DOHH2 (cell line): Measurements from ENCODE around the gene S100A8.

ENCODE experiments used
- H3F3A ChIP-seq: fragments of 200-600 bp; sonication (generic), shearing (Covaris generic); 2 replicates; pipeline ENCODE4 v1.6.0; 2016; ENCODE audit warnings: antibody characterized with exemption, mild to moderate bottlenecking; ENCODE audit not compliant: control insufficient read depth, insufficient read depth
- H3K27ac ChIP-seq: fragments of 200-600 bp; sonication (generic); 2 replicates; pipeline ENCODE4 v1.5.1; 2014; ENCODE audit warnings: low read depth, mild to moderate bottlenecking, low read length, moderate library complexity
- H3K27me3 ChIP-seq: fragments of 200-600 bp; sonication (generic); 2 replicates; pipeline ENCODE4 v1.6.1; 2014; ENCODE audit warnings: mild to moderate bottlenecking, low read length, mixed read lengths; ENCODE audit not compliant: control insufficient read depth
- H3K36me3 ChIP-seq: fragments of 200-600 bp; sonication (generic); 2 replicates; pipeline ENCODE4 v1.6.1; 2014; ENCODE audit warnings: mild to moderate bottlenecking, low read length, moderate library complexity, mixed read lengths; ENCODE audit not compliant: control insufficient read depth
- H3K4me1 ChIP-seq: fragments of 200-600 bp; sonication (generic); 2 replicates; pipeline ENCODE4 v1.6.1; 2014; ENCODE audit warnings: mild to moderate bottlenecking, low read length, mixed read lengths; ENCODE audit not compliant: control insufficient read depth
- H3K4me2 ChIP-seq: fragments of 200-600 bp; sonication (generic); 2 replicates; pipeline ENCODE4 v1.6.0; 2014; ENCODE audit warnings: mild to moderate bottlenecking, low read length, moderate library complexity
- H3K4me3 ChIP-seq: fragments of 200-600 bp; sonication (generic); 2 replicates; pipeline ENCODE4 v1.5.1; 2014; ENCODE audit warnings: mild to moderate bottlenecking, low read length, mixed read lengths
- H3K79me2 ChIP-seq: fragments of 200-600 bp; sonication (generic); 2 replicates; pipeline ENCODE4 v1.6.1; 2014; ENCODE audit warnings: mild to moderate bottlenecking, low read length, mixed read lengths; ENCODE audit not compliant: control insufficient read depth
- H3K9me2 ChIP-seq: fragments of 200-600 bp; sonication (generic); replicated peaks from 2 replicates; pipeline ENCODE4 v1.6.1; 2014; ENCODE audit warnings: mild to moderate bottlenecking, low read length, mixed read lengths; ENCODE audit not compliant: control insufficient read depth
- H3K9me3 ChIP-seq: fragments of 200-600 bp; sonication (generic); 2 replicates; pipeline ENCODE4 v1.6.1; 2014; ENCODE audit warnings: antibody characterized with exemption, low read length, mixed read lengths; ENCODE audit not compliant: control insufficient read depth, insufficient read depth
- H4K20me1 ChIP-seq: fragments of 200-600 bp; sonication (generic); 2 replicates; pipeline ENCODE4 v1.6.0; 2014; ENCODE audit warnings: low read depth, mild to moderate bottlenecking, antibody characterized with exemption, low read length, moderate library complexity; ENCODE audit not compliant: control insufficient read depth, insufficient read depth
- CTCF ChIP-seq: fragments of 200-600 bp; sonication (generic); IDR thresholded peaks from one replicate; pipeline ENCODE4 v1.5.1; 2014; ENCODE audit warnings: antibody characterized with exemption, mild to moderate bottlenecking, low read depth, low read length; ENCODE audit not compliant: poor library complexity, severe bottlenecking
- EZH2phosphoT487 ChIP-seq: fragments of 200-600 bp; sonication (generic); IDR thresholded peaks from 2 replicates; pipeline ENCODE4 v1.6.1; 2017; ENCODE audit warnings: borderline replicate concordance, mild to moderate bottlenecking, antibody characterized with exemption, low read length, moderate library complexity, mixed read lengths

Gene S100A8

GRCh38 chr1:153430166-153430553, 39.3 kb upstream of the S100A8 start:
- Histone ChIP-seq H4K20me1 (no peaks in the 10 kb centered on the region), H3K4me1 (no peaks in the 10 kb centered on the region), H3K9me2 (no peaks in the 10 kb centered on the region), H3K4me3 (no peak overlapping the region), H3K36me3 (no peaks in the 10 kb centered on the region), H3F3A (no peaks in the 10 kb centered on the region), H3K9me3 (no peaks in the 10 kb centered on the region), H3K79me2 (no peaks in the 10 kb centered on the region), H3K4me2 (no peak overlapping the region), H3K27me3 (no peaks in the 10 kb centered on the region; the same call in 1 of the 2 replicates), H3K27ac (no peak overlapping the region)
- TF ChIP-seq CTCF (no peak), EZH2phosphoT487 (no peak)

- Histone ChIP-seq H3K9me2 (no peaks in the 10 kb centered on the region), H3K4me2 (no peak overlapping the region), H3K4me3 (no peak overlapping the region), H3K79me2 (no peaks in the 10 kb centered on the region), H3F3A (no peaks in the 10 kb centered on the region), H3K27me3 (no peaks in the 10 kb centered on the region; the same call in 1 of the 2 replicates), H3K4me1 (no peaks in the 10 kb centered on the region), H3K27ac (no peak overlapping the region), H3K9me3 (no peaks in the 10 kb centered on the region), H4K20me1 (no peaks in the 10 kb centered on the region), H3K36me3 (no peaks in the 10 kb centered on the region)
- TF ChIP-seq EZH2phosphoT487 (no peak), CTCF (no peak)
These were observed 38.6 kb upstream of the S100A8 start for GRCh38 chr1:153429266-153430165.

GRCh38 chr1:153428791-153429190, 37.9 kb upstream of the S100A8 start:
- H3K4me3 ChIP-seq: no peak overlapping the region
- no peaks in the 10 kb centered on the region for H3F3A ChIP-seq
- H3K4me1 ChIP-seq: no peaks in the 10 kb centered on the region
- H4K20me1 ChIP-seq: no peaks in the 10 kb centered on the region
- H3K9me3 ChIP-seq: no peaks in the 10 kb centered on the region
- TF ChIP-seq EZH2phosphoT487 (no peak), CTCF (no peak)
- no peaks in the 10 kb centered on the region for H3K9me2 ChIP-seq
- no peak overlapping the region for H3K4me2 ChIP-seq
- no peaks in the 10 kb centered on the region for H3K79me2 ChIP-seq
- no peaks in the 10 kb centered on the region; the same call in 1 of the 2 replicates for H3K27me3 ChIP-seq
- no peaks in the 10 kb centered on the region for H3K36me3 ChIP-seq
- no peak overlapping the region for H3K27ac ChIP-seq
